Lung (tissue), 12 donors: ENCODE results near the gene TMEM270. TPM values are rescaled to one million over a fixed set of nuclear protein-coding genes. Genes with fewer than 3 reads are reported as not detected.
A peak's percentile ranks its signal among the peaks of the same experiment; 100 is the strongest.

Experiments
- ATAC-seq: fragments of 200-7000 bp; cut with Tn5 transposase; one replicate; pipeline ENCODE4 v1.9.1; 2020; ENCODE audit warnings: moderate number of reproducible peaks; ENCODE audit not compliant: insufficient read depth, low FRiP score
- DNase-seq, 3 donors: peaks; one replicate each; pipeline ENCODE4 v3.0.0-alpha.2; 2013 to 2017
- H3K27ac ChIP-seq, 2 donors: one replicate each; pipeline ENCODE4 v1.5.1; 2013; ENCODE audit warnings: mild to moderate bottlenecking in 2 of 2, moderate library complexity in 2 of 2, control low read depth in 1 of 2, inconsistent platforms in 1 of 2, low read depth in 1 of 2, low read length in 1 of 2
- H3K27me3 ChIP-seq, 3 donors: one replicate each; pipeline ENCODE4 v1.5.1; 2013; ENCODE audit warnings: low read length in 2 of 3; ENCODE audit not compliant: control insufficient read depth in 3 of 3, insufficient read depth in 3 of 3
- H3K36me3 ChIP-seq, 4 donors: one replicate each; pipeline ENCODE4 v1.5.1; 2013; ENCODE audit warnings: low read length in 4 of 4, mild to moderate bottlenecking in 1 of 4, moderate library complexity in 1 of 4; ENCODE audit not compliant: control insufficient read depth in 4 of 4, insufficient read depth in 4 of 4
- H3K4me1 ChIP-seq, 5 donors: one replicate each; pipeline ENCODE4 v1.5.1; 2013; ENCODE audit warnings: low read length in 5 of 5, mild to moderate bottlenecking in 2 of 5, moderate library complexity in 1 of 5; ENCODE audit not compliant: control insufficient read depth in 5 of 5, insufficient read depth in 5 of 5
- H3K4me3 ChIP-seq: one replicate; pipeline ENCODE4 v1.5.1; 2013; ENCODE audit warnings: mild to moderate bottlenecking, control low read depth, moderate library complexity
- H3K9ac ChIP-seq, 2 donors: one replicate each; pipeline ENCODE4 v1.5.1; 2013; ENCODE audit warnings: low read length in 2 of 2, control low read depth in 1 of 2; ENCODE audit not compliant: insufficient read depth in 1 of 2
- H3K9me3 ChIP-seq, 4 donors: one replicate each; pipeline ENCODE4 v1.5.1; 2013; ENCODE audit warnings: low read length in 3 of 4, mild to moderate bottlenecking in 1 of 4, moderate library complexity in 1 of 4; ENCODE audit not compliant: control insufficient read depth in 4 of 4, insufficient read depth in 3 of 4
- CTCF ChIP-seq: IDR thresholded peaks from 2 replicates; pipeline ENCODE4 v1.5.1; 2012; ENCODE audit warnings: mild to moderate bottlenecking; ENCODE audit errors: control extremely low read depth, extremely low read depth
- WGBS, 2 donors: extraction: QIAGEN DNeasy Blood & Tissue Kit; methylation state at CpG; one replicate each; pipeline ENCODE4 v1.1.7; 2013; 5-methylcytosine and 5-hydroxymethylcytosine counted together
- polyA plus RNA-seq, 2 donors: library from polyadenylated mRNA; stranded (reverse); fragments of 200-250 nt; gene quantifications; one replicate each; pipeline ENCODE4 v1.2.1, GENCODE V29; 2013
- total RNA-seq, 2 donors: library from RNA; depleted of rRNA in 1 of 2; stranded (reverse); fragments of >200 nt in 1 of 2; gene quantifications; one replicate each; pipeline ENCODE4 v1.2.1, GENCODE V29; 2014 to 2021
- donor health status: control.
- donor health status: control.
- donor health status: Bipolar disorder and iron deficiency.
- donor health status: healthy.
- donor health status: DM: yes; HTN: yes; CAD: no.

TMEM270 gene
- total and polyA plus RNA-seq, 4 donors: 0.19 to 1.1 (median 0.20) TPM; not detected in 1

- H3K9ac ChIP-seq: no peak overlapping the region
- no peaks in the 10 kb centered on the region for H3K27me3 ChIP-seq
- TF ChIP-seq CTCF: no peak
- H3K27ac ChIP-seq: no peak overlapping the region
- H3K36me3 ChIP-seq: no peaks in the 10 kb centered on the region
- H3K4me3 ChIP-seq: no peak overlapping the region
- peaks cover 0 to 31% (median 4%) of the 10 kb centered on the region in 5 donors for H3K4me1 ChIP-seq
- DNase-seq: no peak
- no peak for ATAC-seq
- peaks cover 0 to 2% (median 0%) of the 10 kb centered on the region in 4 donors for H3K9me3 ChIP-seq
- 85 to 90% methylated on average over 6 of the region's 6 CpGs for WGBS, 2 donors
These were observed 33.2 kb downstream of the TMEM270 start for GRCh38 chr7:73894166-73894565.

GRCh38 chr7:73894733-73895551, 34.0 kb downstream of the TMEM270 start:
- Histone ChIP-seq H3K4me3 (no peak overlapping the region), H3K36me3 (no peaks in the 10 kb centered on the region), H3K9ac (no peak overlapping the region), H3K4me1 (peaks cover 0 to 30% (median 4%) of the 10 kb centered on the region in 5 donors), H3K27me3 (no peaks in the 10 kb centered on the region), H3K9me3 (peaks cover 0 to 2% (median 0%) of the 10 kb centered on the region in 4 donors), H3K27ac (no peak overlapping the region)
- no peak for TF ChIP-seq CTCF
- 73 to 82% methylated on average over 20 of the region's 20 CpGs for WGBS, 2 donors
- DNase-seq (no peak), ATAC-seq (peak; percentile 63)

- no peak overlapping the region for H3K9ac ChIP-seq
- peaks cover 0 to 2% (median 0%) of the 10 kb centered on the region in 4 donors for H3K9me3 ChIP-seq
- H3K36me3 ChIP-seq: no peaks in the 10 kb centered on the region
- no peaks in the 10 kb centered on the region for H3K27me3 ChIP-seq
- ATAC-seq: no peak
- H3K4me1 ChIP-seq: peaks cover 0 to 23% (median 5%) of the 10 kb centered on the region in 5 donors
- TF ChIP-seq CTCF: no peak
- H3K4me3 ChIP-seq: no peak overlapping the region
- no peak for DNase-seq
- no peak overlapping the region for H3K27ac ChIP-seq
- WGBS, 2 donors: 84 to 88% methylated on average over 3 of the region's 3 CpGs
These were observed 34.7 kb downstream of the TMEM270 start for GRCh38 chr7:73895626-73896025.
